Suprapubic skin (tissue), 4 donors: ENCODE measurements around the gene ADGRB3.

Experiments used
- CTCF ChIP-seq, 2 donors: fragments of 200-600 bp in 1 of 2; fragments of 450-650 bp in 1 of 2; sonication (generic) in 1 of 2; IDR thresholded peaks; one replicate each; pipeline ENCODE4 v1.5.1; 2016 to 2019; ENCODE audit warnings: antibody characterized with exemption in 2 of 2, mild to moderate bottlenecking in 1 of 2, moderate library complexity in 1 of 2
- EP300 ChIP-seq: sonication (generic); formaldehyde crosslinking; IDR thresholded peaks from one replicate; pipeline ENCODE4 v1.6.1; 2017; ENCODE audit warnings: antibody characterized with exemption
- POLR2A ChIP-seq, 2 donors: fragments of 450-650 bp; IDR thresholded peaks; one replicate each; pipeline ENCODE4 v1.6.1; 2017; ENCODE audit warnings: antibody characterized with exemption in 2 of 2, mild to moderate bottlenecking in 2 of 2, moderate library complexity in 2 of 2
- POLR2AphosphoS5 ChIP-seq, 3 donors: sonication (generic); formaldehyde crosslinking; IDR thresholded peaks; one replicate each; pipeline ENCODE4 v1.6.1; 2017; ENCODE audit warnings: antibody characterized with exemption in 3 of 3

GRCh38 chr6:68637782-68638181 lies 2.7 kb downstream of the ADGRB3 start:
- TF ChIP-seq CTCF (IDR thresholded peaks at IDR 0.05): no peak
- TF ChIP-seq POLR2A (IDR thresholded peaks at IDR 0.05): no peak
- TF ChIP-seq EP300: no peak
- TF ChIP-seq POLR2AphosphoS5 (IDR thresholded peaks at IDR 0.05): no peak
